CD4-positive, alpha-beta memory T cell (primary cell): ENCODE measurements around the gene NHERF2. TPM values are rescaled to one million over a fixed set of nuclear protein-coding genes. Genes with fewer than 3 reads are reported as not detected.

Source experiments
- CTCF ChIA-PET: fragments of 350-600 bp; sonication (Branson Sonifier 250); formaldehyde crosslinking; loops from one replicate; lab custom pipeline; 2021; ENCODE audit warnings: inconsistent platforms; ENCODE audit not compliant: partially characterized antibody; lab: Charles Lee
- POLR2A ChIA-PET: fragments of 350-600 bp; sonication (Branson Sonifier 250); formaldehyde crosslinking; loops from one replicate; lab custom pipeline; 2021; ENCODE audit not compliant: partially characterized antibody; lab: Charles Lee
- DNase-seq, 5 donors: peaks; one replicate each; pipeline versions ENCODE4 v3.0.0 to v3.0.0-alpha.2; 2020 to 2022; ENCODE audit warnings: mixed read lengths in 1 of 5
- H3K27ac ChIP-seq: one replicate; pipeline ENCODE4 v1.7.0; 2013; ENCODE audit warnings: low read depth, low read length
- H3K27me3 ChIP-seq: 2 replicates; pipeline ENCODE4 v1.7.0; 2013; ENCODE audit warnings: mild to moderate bottlenecking, low read length, moderate library complexity; ENCODE audit not compliant: insufficient read depth
- H3K36me3 ChIP-seq: 2 replicates; pipeline ENCODE4 v1.7.0; 2013; ENCODE audit warnings: mild to moderate bottlenecking, low read length, moderate library complexity; ENCODE audit not compliant: insufficient read depth
- H3K4me1 ChIP-seq: 2 replicates; pipeline ENCODE4 v1.7.0; 2013; ENCODE audit warnings: mild to moderate bottlenecking, low read length, moderate library complexity; ENCODE audit not compliant: insufficient read depth
- H3K4me3 ChIP-seq, 2 donors: one replicate each; pipeline ENCODE4 v1.7.0; 2013; ENCODE audit warnings: low read length in 2 of 2, mild to moderate bottlenecking in 1 of 2
- H3K9me3 ChIP-seq, 2 donors: one replicate each; pipeline ENCODE4 v1.7.0; 2013; ENCODE audit warnings: low read length in 2 of 2, control low read depth in 1 of 2; ENCODE audit not compliant: control insufficient read depth in 1 of 2
- H3K27ac Mint-ChIP-seq, 7 donors: one replicate each; pipeline ENCODE4 v1.8.0; 2020 to 2021; ENCODE audit warnings: mixed read lengths in 7 of 7, mild to moderate bottlenecking in 6 of 7, inconsistent platforms in 3 of 7, moderate library complexity in 3 of 7
- H3K27me3 Mint-ChIP-seq, 2 donors: one replicate each; pipeline ENCODE4 v1.8.0; 2020 to 2021; ENCODE audit warnings: mixed read lengths in 2 of 2
- H3K36me3 Mint-ChIP-seq, 2 donors: one replicate each; pipeline ENCODE4 v1.8.0; 2020 to 2021; ENCODE audit warnings: mixed read lengths in 2 of 2, inconsistent platforms in 1 of 2, mild to moderate bottlenecking in 1 of 2
- H3K4me1 Mint-ChIP-seq, 4 donors: one replicate each; pipeline ENCODE4 v1.8.0; 2020 to 2021; ENCODE audit warnings: mixed read lengths in 4 of 4, mild to moderate bottlenecking in 1 of 4
- H3K4me3 Mint-ChIP-seq, 8 donors: one replicate each; pipeline ENCODE4 v1.8.0; 2020 to 2021; ENCODE audit warnings: mixed read lengths in 8 of 8, mild to moderate bottlenecking in 7 of 8, moderate library complexity in 6 of 8, inconsistent platforms in 3 of 8
- H3K9me3 Mint-ChIP-seq, 8 donors: one replicate each; pipeline ENCODE4 v1.8.0; 2020 to 2021; ENCODE audit warnings: mixed read lengths in 8 of 8, mild to moderate bottlenecking in 5 of 8, inconsistent platforms in 3 of 8, moderate library complexity in 1 of 8
- intact Hi-C: fragments of 100-400 bp; cut with micrococcal nuclease; formaldehyde crosslinking; loops from one replicate; pipeline ENCODE4 v1.15.1; 2023
- polyA plus RNA-seq, 2 donors: library from polyadenylated mRNA; unstranded; fragments of 300-500 nt; fragmentation: Illumina TruSeq; gene quantifications; one replicate each; pipeline ENCODE4 v1.2.3, GENCODE V29; 2021
- total RNA-seq, 2 experiments: library from RNA; stranded (reverse); gene quantifications; one replicate each; pipeline ENCODE4 v1.2.3, GENCODE V29; 2021

The NHERF2 gene
- total and polyA plus RNA-seq, 4 experiments from 2014 or later: 0.16 to 2.1 (median 1.1) TPM

DNA sequence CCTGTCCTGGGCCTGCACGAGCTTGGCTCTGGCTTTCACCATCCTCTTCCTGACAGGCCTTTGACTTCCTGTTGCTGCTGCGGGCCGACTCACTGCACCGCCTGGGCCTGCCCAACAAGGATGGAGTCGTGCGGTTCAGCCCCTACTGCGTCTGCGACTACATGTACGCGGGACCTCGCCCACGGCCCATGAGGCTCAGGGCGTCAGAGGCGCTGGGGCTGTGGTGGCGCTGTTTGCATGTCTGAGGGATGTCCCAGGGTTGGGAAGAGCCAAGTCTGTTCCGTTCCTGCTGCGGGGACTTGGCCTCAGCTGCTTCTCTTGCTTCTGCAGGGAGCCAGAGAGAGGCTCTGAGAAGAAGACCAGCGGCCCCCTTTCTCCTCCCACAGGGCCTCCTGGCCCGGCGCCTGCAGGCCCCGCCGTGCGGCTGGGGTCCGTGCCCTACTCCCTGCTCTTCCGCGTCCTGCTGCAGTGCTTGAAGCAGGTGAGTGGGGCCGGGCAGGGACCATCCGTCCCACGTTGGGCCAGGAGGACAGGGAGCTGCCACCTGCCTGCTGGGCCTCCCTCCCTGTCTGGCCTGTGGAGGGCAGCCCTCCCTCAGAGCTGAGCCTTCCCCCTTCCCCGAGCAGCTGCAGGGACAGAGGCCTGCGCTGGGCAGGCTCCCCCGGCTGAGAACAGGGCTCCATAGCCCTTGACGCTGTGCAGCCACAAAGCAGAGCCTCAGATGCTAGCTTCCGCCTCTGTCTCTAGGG lies 44.9 kb downstream of the NHERF2 start:
- Histone ChIP-seq H3K27me3 (no peaks in the 10 kb centered on the region), H3K4me3 (no peak overlapping the region), H3K4me1 (no peaks in the 10 kb centered on the region), H3K36me3 (peaks cover 18% of the 10 kb centered on the region), H3K9me3 (no peaks in the 10 kb centered on the region), H3K27ac (no peak overlapping the region)
- Mint-ChIP-seq H3K9me3 (peaks cover 0 to 2% (median 0%) of the 10 kb centered on the region in 8 donors), H3K4me3 (no peak overlapping the region), H3K27ac (no peak overlapping the region), H3K36me3 (peaks cover 7 to 44% of the 10 kb centered on the region in 2 donors), H3K4me1 (no peaks in the 10 kb centered on the region), H3K27me3 (no peaks in the 10 kb centered on the region)
- ChIA-PET CTCF (no interaction called here), POLR2A (no interaction called here)
- intact Hi-C loops: no loop called here
- DNase-seq: no peak

GRCh38 chr16:2072926-2073325 lies 46.2 kb downstream of the NHERF2 start:
- ChIA-PET POLR2A (no interaction called here), CTCF (interaction anchor here (0.6 kb wide), 1 partner anchor 378 kb away, joined by 3 read pairs; no protein-coding TSS in a partner anchor)
- intact Hi-C loops: no loop called here
- Mint-ChIP-seq H3K4me1 (no peaks in the 10 kb centered on the region), H3K27me3 (no peaks in the 10 kb centered on the region), H3K9me3 (peaks cover 0 to 2% (median 0%) of the 10 kb centered on the region in 8 donors), H3K4me3 (no peak overlapping the region), H3K27ac (no peak overlapping the region), H3K36me3 (peaks cover 4 to 43% of the 10 kb centered on the region in 2 donors)
- Histone ChIP-seq H3K4me3 (no peak overlapping the region), H3K27ac (no peak overlapping the region), H3K4me1 (no peaks in the 10 kb centered on the region), H3K36me3 (peaks cover 24% of the 10 kb centered on the region), H3K9me3 (no peaks in the 10 kb centered on the region), H3K27me3 (no peaks in the 10 kb centered on the region)
- DNase-seq: no peak

- Mint-ChIP-seq H3K27ac (no peak overlapping the region), H3K27me3 (no peaks in the 10 kb centered on the region), H3K4me3 (no peak overlapping the region), H3K9me3 (peaks cover 0 to 2% (median 0%) of the 10 kb centered on the region in 8 donors), H3K4me1 (no peaks in the 10 kb centered on the region), H3K36me3 (peaks cover 4 to 37% of the 10 kb centered on the region in 2 donors)
- POLR2A ChIA-PET: no interaction called here
- CTCF ChIA-PET: no interaction called here
- Histone ChIP-seq H3K4me1 (no peaks in the 10 kb centered on the region), H3K9me3 (no peaks in the 10 kb centered on the region), H3K4me3 (no peak overlapping the region), H3K27me3 (no peaks in the 10 kb centered on the region), H3K27ac (no peak overlapping the region), H3K36me3 (peaks cover 28% of the 10 kb centered on the region)
- DNase-seq: no peak
- intact Hi-C loops: no loop called here
These were observed 47.4 kb downstream of the NHERF2 start for GRCh38 chr16:2074071-2074470.

- H3K36me3 Mint-ChIP-seq: peaks cover 0 to 33% of the 10 kb centered on the region in 2 donors
- peaks cover 33% of the 10 kb centered on the region for H3K36me3 ChIP-seq
- no peaks in the 10 kb centered on the region for H3K9me3 ChIP-seq
- no peaks in the 10 kb centered on the region for H3K4me1 Mint-ChIP-seq
- DNase-seq: peak in 1 of 5 donors; percentile 27
- no peak overlapping the region for H3K27ac Mint-ChIP-seq
- ChIA-PET CTCF (no interaction called here), POLR2A (no interaction called here)
- no peak overlapping the region for H3K27ac ChIP-seq
- peaks cover 0 to 2% (median 0%) of the 10 kb centered on the region in 8 donors for H3K9me3 Mint-ChIP-seq
- intact Hi-C loops: no loop called here
- no peaks in the 10 kb centered on the region for H3K27me3 Mint-ChIP-seq
- no peak overlapping the region for H3K4me3 Mint-ChIP-seq
- H3K27me3 ChIP-seq: no peaks in the 10 kb centered on the region
- no peak overlapping the region for H3K4me3 ChIP-seq
- no peaks in the 10 kb centered on the region for H3K4me1 ChIP-seq
These were observed 48.9 kb downstream of the NHERF2 start for GRCh38 chr16:2075631-2076030.

- Mint-ChIP-seq H3K4me3 (no peak overlapping the region), H3K36me3 (peaks cover 0 to 30% of the 10 kb centered on the region in 2 donors), H3K4me1 (no peaks in the 10 kb centered on the region), H3K27me3 (no peaks in the 10 kb centered on the region), H3K27ac (no peak overlapping the region), H3K9me3 (peaks cover 0 to 2% (median 0%) of the 10 kb centered on the region in 8 donors)
- no peaks in the 10 kb centered on the region for H3K27me3 ChIP-seq
- no peak overlapping the region for H3K4me3 ChIP-seq
- H3K4me1 ChIP-seq: no peaks in the 10 kb centered on the region
- peaks cover 33% of the 10 kb centered on the region for H3K36me3 ChIP-seq
- CTCF ChIA-PET: no interaction called here
- peak in 1 of 5 donors; percentile 30 for DNase-seq
- H3K9me3 ChIP-seq: no peaks in the 10 kb centered on the region
- POLR2A ChIA-PET: no interaction called here
- no peak overlapping the region for H3K27ac ChIP-seq
- intact Hi-C loops: no loop called here
These were observed 49.6 kb downstream of the NHERF2 start for GRCh38 chr16:2076072-2076865.

GRCh38 chr16:2077016-2077415 lies 50.3 kb downstream of the NHERF2 start:
- intact Hi-C loops: no loop called here
- Mint-ChIP-seq H3K4me3 (no peak overlapping the region), H3K4me1 (no peaks in the 10 kb centered on the region), H3K27me3 (no peaks in the 10 kb centered on the region), H3K36me3 (peaks cover 0 to 26% of the 10 kb centered on the region in 2 donors), H3K27ac (no peak overlapping the region), H3K9me3 (peaks cover 0 to 2% (median 0%) of the 10 kb centered on the region in 8 donors)
- ChIA-PET POLR2A (no interaction called here), CTCF (no interaction called here)
- H3K4me1 ChIP-seq: no peaks in the 10 kb centered on the region
- H3K9me3 ChIP-seq: no peaks in the 10 kb centered on the region
- peak in 1 of 5 donors; percentile 33 for DNase-seq
- H3K4me3 ChIP-seq: no peak overlapping the region
- H3K27ac ChIP-seq: no peak overlapping the region
- H3K27me3 ChIP-seq: no peaks in the 10 kb centered on the region
- H3K36me3 ChIP-seq: peaks cover 31% of the 10 kb centered on the region

GRCh38 chr16:2077696-2078095 lies 51.0 kb downstream of the NHERF2 start:
- Histone ChIP-seq H3K36me3 (peaks cover 24% of the 10 kb centered on the region), H3K27me3 (no peaks in the 10 kb centered on the region), H3K4me1 (no peaks in the 10 kb centered on the region), H3K4me3 (no peak overlapping the region), H3K27ac (no peak overlapping the region), H3K9me3 (no peaks in the 10 kb centered on the region)
- Mint-ChIP-seq H3K27ac (no peak overlapping the region), H3K4me3 (no peak overlapping the region), H3K27me3 (no peaks in the 10 kb centered on the region), H3K36me3 (peaks cover 4 to 25% of the 10 kb centered on the region in 2 donors), H3K4me1 (no peaks in the 10 kb centered on the region), H3K9me3 (peaks cover 0 to 2% (median 0%) of the 10 kb centered on the region in 8 donors)
- intact Hi-C loops: no loop called here
- no peak for DNase-seq
- ChIA-PET CTCF (no interaction called here), POLR2A (no interaction called here)
